ENCODE results near the gene FAM227B. TPM values are rescaled to one million over a fixed set of nuclear protein-coding genes. Genes with fewer than 3 reads are reported as not detected.
A peak's percentile ranks its signal among the peaks of the same experiment; 100 is the strongest.

FAM227B gene
- total and polyA plus RNA-seq, 2 donors, result 11.9 to 19.9 TPM

DNA sequence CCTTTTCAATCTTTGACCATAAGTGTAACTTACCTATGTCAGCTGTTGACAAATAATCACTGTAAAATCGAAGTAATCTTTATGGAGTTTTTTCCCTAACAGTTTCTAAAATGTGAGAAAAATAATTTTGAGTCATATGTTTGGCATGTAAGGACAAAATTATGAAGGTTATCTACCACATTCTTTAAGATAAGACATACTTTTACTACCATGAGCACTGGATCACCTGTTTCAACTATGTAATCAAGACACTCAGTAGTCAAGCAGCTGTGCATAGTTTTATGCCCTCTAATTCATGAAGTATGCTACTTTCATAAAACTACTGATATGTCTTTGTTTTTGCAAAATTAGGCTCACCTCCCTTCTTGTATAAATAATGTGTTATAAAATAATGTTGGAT lies 185.4 kb downstream of the FAM227B start:
- WGBS, result 77% methylated on average over 1 of the region's 1 CpG
- no peaks in the 10 kb centered on the region for H3K4me1 ChIP-seq (ENCODE audit: insufficient read depth)
- H3K4me3 ChIP-seq (ENCODE audit: low read depth, low read length), result no peak overlapping the region
- H3K27ac ChIP-seq (ENCODE audit: low read depth), result no peak overlapping the region
- DNase-seq (ENCODE audit: extremely low spot score), result no peak
- H3K36me3 ChIP-seq (ENCODE audit: insufficient read depth), result no peaks in the 10 kb centered on the region

DNA sequence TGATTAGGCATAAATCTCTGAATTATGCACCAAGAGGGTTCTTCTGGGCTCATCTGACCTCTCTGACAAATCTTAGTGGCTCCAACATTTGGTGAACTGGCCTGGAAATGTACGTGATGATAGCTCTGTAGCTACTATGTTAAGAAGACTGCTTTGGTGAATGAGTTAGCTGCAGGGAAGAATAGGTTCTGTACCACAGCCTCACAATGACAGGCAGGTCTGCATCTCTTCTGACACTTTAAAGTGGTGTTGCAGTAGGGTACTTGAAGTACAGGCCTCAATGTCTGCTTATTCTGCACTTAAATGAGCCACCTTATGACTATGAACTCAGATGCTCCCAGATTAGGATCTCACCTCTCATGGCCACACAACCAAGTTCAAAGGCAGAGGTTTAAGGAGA lies 190.6 kb downstream of the FAM227B start:
- H3K4me3 ChIP-seq (ENCODE audit: low read depth, low read length), result no peak overlapping the region
- H3K4me1 ChIP-seq (ENCODE audit: insufficient read depth), result no peaks in the 10 kb centered on the region
- no peak overlapping the region for H3K27ac ChIP-seq (ENCODE audit: low read depth)
- no peak for DNase-seq (ENCODE audit: extremely low spot score)
- H3K36me3 ChIP-seq (ENCODE audit: insufficient read depth), result no peaks in the 10 kb centered on the region
- whole genome bisulfite sequencing, result 84% methylated on average over 1 of the region's 1 CpG

DNA sequence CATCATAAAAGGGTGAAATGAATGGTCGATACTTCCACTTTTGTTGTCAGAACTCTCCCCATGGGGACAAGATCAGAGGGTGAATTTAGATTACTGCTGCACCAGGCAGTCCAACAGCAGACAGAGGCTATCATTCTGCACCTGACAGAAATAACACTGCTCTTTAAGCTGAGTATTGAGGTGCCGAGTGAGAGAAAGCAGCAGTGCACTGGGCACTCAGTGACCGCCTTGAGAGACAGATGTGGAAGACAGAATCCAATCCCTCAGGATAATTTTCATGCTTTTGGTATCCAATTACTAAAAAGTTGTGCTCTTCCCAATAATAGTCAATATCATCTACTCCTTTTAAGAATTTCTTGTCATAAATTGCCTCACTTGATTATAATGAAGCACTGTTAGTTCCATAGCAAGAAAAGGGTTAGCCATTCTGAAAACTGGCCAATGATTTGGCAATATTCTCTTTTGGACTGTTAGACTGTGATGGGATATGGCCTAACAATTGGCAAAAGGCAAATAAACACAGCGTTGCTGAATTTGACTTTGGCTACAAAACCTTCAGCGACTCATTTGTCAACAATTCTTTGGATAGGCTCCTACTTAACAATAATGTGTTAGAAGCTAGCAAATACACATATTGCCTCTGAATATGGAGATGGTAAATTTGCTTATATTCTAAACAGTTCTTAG lies 192.1 kb downstream of the FAM227B start:
- Histone ChIP-seq H3K4me1 (ENCODE audit: insufficient read depth) (no peaks in the 10 kb centered on the region), H3K36me3 (ENCODE audit: insufficient read depth) (no peaks in the 10 kb centered on the region)
- no peak for DNase-seq (ENCODE audit: extremely low spot score)

DNA sequence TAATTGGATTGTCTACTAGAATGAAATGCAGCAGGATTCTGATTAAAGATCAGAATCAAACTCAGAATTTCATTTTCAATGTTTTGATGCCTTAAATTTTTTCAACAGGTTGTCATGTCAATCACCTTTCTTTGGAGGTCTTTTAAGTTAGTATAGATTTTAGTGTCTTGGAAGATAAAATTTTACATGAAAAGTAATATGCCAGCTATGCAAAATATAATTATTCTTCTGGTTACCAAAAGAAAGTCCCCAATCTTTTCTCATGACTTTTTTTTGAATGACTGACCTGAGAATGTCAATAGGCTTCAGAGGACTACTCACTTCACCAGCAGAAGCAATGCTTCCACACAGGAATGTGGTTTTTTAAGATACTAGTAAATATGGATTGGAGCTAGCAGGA lies 193.2 kb downstream of the FAM227B start:
- Histone ChIP-seq H3K4me1 (ENCODE audit: insufficient read depth) (no peaks in the 10 kb centered on the region), H3K36me3 (ENCODE audit: insufficient read depth) (no peaks in the 10 kb centered on the region), H3K27ac (ENCODE audit: low read depth) (no peak overlapping the region), H3K4me3 (ENCODE audit: low read depth, low read length) (no peak overlapping the region)
- no peak for DNase-seq (ENCODE audit: extremely low spot score)

More for the DNA sequence above, 192.1 kb downstream of the FAM227B start:
- 34% methylated on average over 5 of the region's 5 CpGs for WGBS
- Histone ChIP-seq H3K27ac (ENCODE audit: low read depth) (no peak overlapping the region), H3K4me3 (ENCODE audit: low read depth, low read length) (no peak overlapping the region)

DNA sequence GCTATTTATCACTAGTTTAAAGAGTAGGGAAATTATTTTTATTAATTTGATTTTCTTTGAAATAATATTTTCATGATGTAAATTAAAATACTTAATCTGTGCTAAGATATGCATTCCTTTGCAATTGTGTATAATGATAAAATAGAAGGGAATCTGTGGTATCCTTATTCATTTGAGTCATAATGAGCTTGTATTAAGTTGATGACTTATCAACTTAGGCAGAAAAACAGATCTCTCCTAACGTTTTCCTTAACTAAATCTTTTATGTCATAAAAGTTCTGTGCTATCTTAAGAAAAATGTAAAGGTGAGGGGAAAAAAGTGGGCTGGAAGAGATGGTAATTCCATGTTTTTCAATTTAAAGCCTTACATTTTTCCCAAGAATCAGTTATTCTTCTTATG lies 195.7 kb downstream of the FAM227B start:
- H3K4me1 ChIP-seq (ENCODE audit: insufficient read depth), result no peaks in the 10 kb centered on the region
- no peak for DNase-seq (ENCODE audit: extremely low spot score)
- no peaks in the 10 kb centered on the region for H3K36me3 ChIP-seq (ENCODE audit: insufficient read depth)
- no peak overlapping the region for H3K4me3 ChIP-seq (ENCODE audit: low read depth, low read length)
- 25% methylated on average over 1 of the region's 1 CpG for WGBS
- H3K27ac ChIP-seq (ENCODE audit: low read depth), result no peak overlapping the region

DNA sequence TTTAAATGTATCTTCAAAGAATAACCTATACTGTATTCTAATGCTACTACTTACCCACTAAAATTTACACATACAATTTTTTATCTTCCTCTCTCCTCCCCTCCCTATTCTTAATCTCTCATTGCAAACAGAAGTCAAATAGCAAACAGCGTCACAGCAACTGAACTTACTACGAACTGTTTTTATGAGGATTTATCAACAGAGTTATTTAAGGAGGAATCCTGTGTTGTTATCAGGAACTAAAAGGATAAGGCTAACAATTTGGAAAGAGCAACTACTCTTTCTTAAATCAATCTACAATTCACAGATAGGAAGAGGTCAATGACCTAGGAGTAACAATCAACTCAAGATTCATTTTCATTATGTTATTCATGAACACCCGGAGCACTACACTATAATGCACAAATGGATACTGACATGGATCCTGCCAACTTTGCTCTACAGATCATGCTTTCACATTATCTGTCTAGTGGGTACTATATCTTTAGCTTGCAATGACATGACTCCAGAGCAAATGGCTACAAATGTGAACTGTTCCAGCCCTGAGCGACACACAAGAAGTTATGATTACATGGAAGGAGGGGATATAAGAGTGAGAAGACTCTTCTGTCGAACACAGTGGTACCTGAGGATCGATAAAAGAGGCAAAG lies 196.6 kb downstream of the FAM227B start:
- Histone ChIP-seq H3K27ac (ENCODE audit: low read depth) (no peak overlapping the region), H3K36me3 (ENCODE audit: insufficient read depth) (no peaks in the 10 kb centered on the region), H3K4me3 (ENCODE audit: low read depth, low read length) (peak overlapping the region; percentile 49), H3K4me1 (ENCODE audit: insufficient read depth) (no peaks in the 10 kb centered on the region)
- no peak for DNase-seq (ENCODE audit: extremely low spot score)
- WGBS, result 26% methylated on average over 6 of the region's 6 CpGs

DNA sequence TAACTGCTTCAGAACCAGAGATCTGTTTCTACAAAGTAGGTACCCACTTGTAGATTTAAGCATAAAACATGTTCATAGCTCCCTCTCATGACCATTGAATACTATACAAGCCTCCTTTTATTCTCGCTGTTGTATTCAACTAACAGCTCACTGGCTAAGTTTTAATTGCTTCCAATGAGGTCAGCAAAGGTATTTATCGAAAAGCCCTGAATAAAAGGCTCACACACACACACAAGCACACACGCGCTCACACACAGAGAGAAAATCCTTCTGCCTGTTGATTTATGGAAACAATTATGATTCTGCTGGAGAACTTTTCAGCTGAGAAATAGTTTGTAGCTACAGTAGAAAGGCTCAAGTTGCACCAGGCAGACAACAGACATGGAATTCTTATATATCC lies 197.6 kb downstream of the FAM227B start, which contains the start of gene FGF7:
TSS of gene FGF7 (plus strand) at position 222 of the 400 bp plus-strand sequence. CDS start 1,056 bp downstream, outside the sequence.
- no peak within 1 kb of the TSS for H3K27ac ChIP-seq (ENCODE audit: low read depth)

DNA sequence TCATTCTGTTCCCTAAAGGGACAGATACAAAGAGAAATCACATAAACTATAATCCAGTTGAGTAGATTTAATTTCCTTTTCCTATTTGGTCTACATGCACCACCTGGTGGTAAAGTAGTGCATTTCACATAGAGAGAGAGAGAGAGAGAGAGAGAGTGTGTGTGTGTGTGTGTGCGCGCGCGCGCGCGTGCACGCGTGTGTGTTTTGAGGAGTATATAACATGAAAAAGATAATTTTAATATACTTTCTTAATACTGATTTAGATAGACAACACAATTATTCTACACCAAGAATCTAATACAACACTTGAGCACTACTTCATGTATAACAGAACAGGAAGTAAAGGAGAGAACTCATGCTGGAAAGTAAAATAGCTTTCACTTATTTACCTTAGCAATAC lies 198.6 kb downstream of the FAM227B start:
- DNase-seq (ENCODE audit: extremely low spot score), result no peak
- H3K27ac ChIP-seq (ENCODE audit: low read depth), result no peak overlapping the region
- no peaks in the 10 kb centered on the region for H3K36me3 ChIP-seq (ENCODE audit: insufficient read depth)
- peak overlapping the region; percentile 16 for H3K4me3 ChIP-seq (ENCODE audit: low read depth, low read length)
- no peaks in the 10 kb centered on the region for H3K4me1 ChIP-seq (ENCODE audit: insufficient read depth)
- 14% methylated on average over 9 of the region's 9 CpGs for WGBS

More for the DNA sequence above, 197.6 kb downstream of the FAM227B start, which contains the start of gene FGF7:
- WGBS, result 23% methylated on average over 4 of the region's 4 CpGs
- Histone ChIP-seq H3K36me3 (ENCODE audit: insufficient read depth) (no peaks in the 10 kb centered on the region), H3K4me3 (ENCODE audit: low read depth, low read length) (peak within 1 kb of the TSS; percentile 49), H3K4me1 (ENCODE audit: insufficient read depth) (no peaks in the 10 kb centered on the region)
- DNase-seq (ENCODE audit: extremely low spot score), result peak; percentile 60

DNA sequence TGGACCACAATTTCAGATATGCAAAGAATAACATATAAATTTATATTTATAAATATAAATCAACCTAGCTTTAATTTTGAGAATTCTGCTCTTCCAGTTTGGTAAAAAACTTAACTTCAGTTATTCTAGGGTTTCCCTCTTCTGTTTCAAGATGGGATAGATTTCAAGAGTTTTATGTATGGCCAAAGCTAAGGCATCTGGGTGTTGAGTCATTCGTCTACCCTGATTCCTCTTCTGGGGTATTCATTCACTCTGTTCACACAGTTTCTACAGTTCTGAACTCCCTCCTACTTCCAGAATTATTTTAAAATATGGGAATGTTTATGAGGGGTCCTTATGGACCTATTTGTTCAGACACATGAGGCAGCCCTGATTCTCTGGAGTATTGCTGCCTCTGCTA lies 201.8 kb downstream of the FAM227B start:
- WGBS, result 92% methylated on average over 1 of the region's 1 CpG
- DNase-seq (ENCODE audit: extremely low spot score), result no peak
- no peaks in the 10 kb centered on the region for H3K36me3 ChIP-seq (ENCODE audit: insufficient read depth)
- H3K27ac ChIP-seq (ENCODE audit: low read depth), result no peak overlapping the region
- H3K4me3 ChIP-seq (ENCODE audit: low read depth, low read length), result no peak overlapping the region
- H3K4me1 ChIP-seq (ENCODE audit: insufficient read depth), result no peaks in the 10 kb centered on the region

DNA sequence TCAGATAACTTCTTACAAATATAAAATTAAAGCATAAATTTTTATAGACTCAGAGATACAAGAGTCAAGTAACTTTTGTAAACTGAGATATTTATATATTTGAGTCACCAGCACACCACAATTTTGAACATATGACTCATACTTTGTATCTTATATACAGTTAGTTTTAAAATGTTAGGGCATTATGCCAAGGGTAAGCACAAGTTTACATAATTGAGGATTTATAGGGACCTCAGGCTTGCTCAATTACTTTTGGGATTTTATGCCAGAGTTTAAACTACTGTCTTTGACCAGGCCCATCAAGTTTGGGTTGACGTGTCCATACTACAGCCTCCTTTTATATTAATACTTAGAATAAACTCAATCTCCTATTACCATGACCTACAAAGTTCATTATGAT lies 205.0 kb downstream of the FAM227B start:
- Histone ChIP-seq H3K36me3 (ENCODE audit: insufficient read depth) (no peaks in the 10 kb centered on the region), H3K27ac (ENCODE audit: low read depth) (no peak overlapping the region), H3K4me1 (ENCODE audit: insufficient read depth) (no peaks in the 10 kb centered on the region), H3K4me3 (ENCODE audit: low read depth, low read length) (no peak overlapping the region)
- WGBS, result 51% methylated on average over 1 of the region's 1 CpG
- DNase-seq (ENCODE audit: extremely low spot score), result no peak

DNA sequence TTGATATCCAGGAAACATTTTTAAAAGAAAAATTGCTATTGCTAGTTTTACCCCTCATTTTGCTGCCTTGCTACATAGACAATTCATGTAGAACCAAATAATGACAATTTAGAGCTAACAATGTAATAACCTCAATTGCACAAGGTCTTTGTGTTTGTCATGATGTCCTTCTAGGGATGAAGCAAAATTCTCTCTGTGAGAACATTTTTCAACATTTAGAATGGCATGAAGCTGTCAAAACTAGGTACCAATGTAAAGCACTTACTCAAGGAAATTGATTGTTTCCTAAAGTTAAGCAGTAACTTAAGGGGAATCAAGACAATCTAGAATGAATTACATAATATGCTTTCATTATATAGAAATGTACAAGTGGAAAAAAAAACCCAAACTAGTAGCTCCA lies 205.5 kb downstream of the FAM227B start:
- no peaks in the 10 kb centered on the region for H3K4me1 ChIP-seq (ENCODE audit: insufficient read depth)
- no peak overlapping the region for H3K27ac ChIP-seq (ENCODE audit: low read depth)
- no peaks in the 10 kb centered on the region for H3K36me3 ChIP-seq (ENCODE audit: insufficient read depth)
- H3K4me3 ChIP-seq (ENCODE audit: low read depth, low read length), result no peak overlapping the region
- no peak for DNase-seq (ENCODE audit: extremely low spot score)

DNA sequence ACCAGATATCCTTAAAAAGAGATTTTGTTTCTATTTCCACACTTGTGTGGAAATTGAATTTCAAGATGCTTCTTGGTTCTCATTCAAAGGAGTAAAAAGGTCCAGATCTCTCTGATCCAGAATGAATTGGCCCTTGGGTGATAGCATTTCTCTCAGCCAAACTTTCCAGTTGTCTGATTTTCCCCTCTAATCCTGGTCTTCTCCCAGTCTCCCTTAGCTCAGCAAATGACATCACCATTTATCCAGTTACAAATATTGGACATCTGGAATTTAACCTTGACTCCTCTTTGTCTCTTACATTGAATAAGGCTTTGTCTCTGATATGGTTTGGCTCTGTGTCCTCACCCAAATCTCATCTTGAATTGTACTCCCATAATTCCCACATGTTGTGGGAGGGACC lies 207.8 kb downstream of the FAM227B start:
- no peaks in the 10 kb centered on the region for H3K36me3 ChIP-seq (ENCODE audit: insufficient read depth)
- H3K27ac ChIP-seq (ENCODE audit: low read depth), result no peak overlapping the region
- no peaks in the 10 kb centered on the region for H3K4me1 ChIP-seq (ENCODE audit: insufficient read depth)
- no peak for DNase-seq (ENCODE audit: extremely low spot score)
- no peak overlapping the region for H3K4me3 ChIP-seq (ENCODE audit: low read depth, low read length)

DNA sequence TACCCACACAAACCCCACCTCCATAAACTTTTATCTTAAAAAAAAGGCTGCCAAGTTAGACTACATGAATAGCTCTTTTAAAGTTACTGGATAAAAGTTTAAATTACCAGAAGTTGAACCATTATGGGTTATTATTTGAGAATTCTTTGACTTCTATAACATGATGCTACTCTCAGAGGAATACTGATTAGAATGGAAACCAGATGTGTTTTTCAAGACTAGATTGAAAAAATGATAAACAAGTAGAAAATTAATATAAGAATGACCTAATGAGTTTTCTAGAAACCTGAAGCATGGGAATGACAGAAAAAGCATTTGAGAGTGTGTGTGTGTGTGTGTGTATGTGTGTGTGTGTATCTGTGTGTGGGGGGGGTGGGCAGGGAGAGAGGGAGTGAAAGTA lies 210.0 kb downstream of the FAM227B start:
- Histone ChIP-seq H3K36me3 (ENCODE audit: insufficient read depth) (no peaks in the 10 kb centered on the region), H3K27ac (ENCODE audit: low read depth) (no peak overlapping the region), H3K4me3 (ENCODE audit: low read depth, low read length) (no peak overlapping the region), H3K4me1 (ENCODE audit: insufficient read depth) (no peaks in the 10 kb centered on the region)
- DNase-seq (ENCODE audit: extremely low spot score), result no peak

DNA sequence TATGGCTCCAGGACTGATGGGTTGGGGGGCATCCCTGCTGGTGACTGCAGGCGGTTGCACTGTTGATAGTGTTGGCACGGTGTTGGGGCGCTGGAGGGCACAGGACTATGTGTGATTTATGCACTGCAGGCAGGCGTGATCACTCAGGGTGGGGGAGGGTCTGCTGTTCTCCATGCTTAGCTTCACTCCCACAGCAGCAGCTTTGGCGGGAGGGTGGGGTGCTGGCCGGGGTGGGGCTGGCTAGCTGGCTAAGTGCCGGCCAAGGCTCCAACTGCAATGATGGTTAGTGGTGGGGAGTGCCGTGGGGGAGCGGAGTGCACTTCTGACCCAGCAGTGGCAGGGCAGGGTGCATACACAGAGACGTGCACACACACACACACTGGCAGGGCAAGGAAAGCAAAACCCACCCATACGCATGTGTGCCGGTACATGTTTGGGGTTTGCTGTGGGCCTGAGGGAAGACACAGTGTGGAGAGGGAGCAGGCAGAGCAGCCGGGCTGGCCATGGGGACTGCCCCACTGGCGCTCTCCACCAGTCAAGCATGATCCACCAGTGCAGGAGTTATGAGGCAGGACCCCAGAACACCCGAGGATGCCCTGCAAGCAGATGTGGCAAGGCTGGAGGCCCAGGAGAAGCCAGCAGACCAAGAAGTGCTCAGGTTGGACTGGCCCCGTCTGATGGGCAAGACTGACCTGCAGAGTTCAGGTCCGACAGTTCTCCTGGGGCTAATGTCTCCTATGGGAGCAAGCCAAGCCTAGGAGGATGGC lies 214.1 kb downstream of the FAM227B start:
- H3K27ac ChIP-seq (ENCODE audit: low read depth), result no peak overlapping the region
- H3K4me1 ChIP-seq (ENCODE audit: insufficient read depth), result no peaks in the 10 kb centered on the region
- DNase-seq (ENCODE audit: extremely low spot score), result no peak
- no peaks in the 10 kb centered on the region for H3K36me3 ChIP-seq (ENCODE audit: insufficient read depth)
- no peak overlapping the region for H3K4me3 ChIP-seq (ENCODE audit: low read depth, low read length)
- 94% methylated on average over 17 of the region's 17 CpGs for WGBS

All from urinary bladder (tissue), 4 donors.